GM18519 (cell line): ENCODE results near the gene TMEM94.
"Not testable (repeated sequence)": the region's sequence is repeated elsewhere in the genome, so short reads cannot be mapped to it uniquely, and the experiment has no call there.

ENCODE experiments used
- ATAC-seq: cut with Tn5 transposase; IDR thresholded peaks from one replicate; pipeline ENCODE4 v1.9.1; 2021; ENCODE audit warnings: mild to moderate bottlenecking, moderate library complexity; ENCODE audit not compliant: unreplicated experiment, low FRiP score

Gene TMEM94

DNA sequence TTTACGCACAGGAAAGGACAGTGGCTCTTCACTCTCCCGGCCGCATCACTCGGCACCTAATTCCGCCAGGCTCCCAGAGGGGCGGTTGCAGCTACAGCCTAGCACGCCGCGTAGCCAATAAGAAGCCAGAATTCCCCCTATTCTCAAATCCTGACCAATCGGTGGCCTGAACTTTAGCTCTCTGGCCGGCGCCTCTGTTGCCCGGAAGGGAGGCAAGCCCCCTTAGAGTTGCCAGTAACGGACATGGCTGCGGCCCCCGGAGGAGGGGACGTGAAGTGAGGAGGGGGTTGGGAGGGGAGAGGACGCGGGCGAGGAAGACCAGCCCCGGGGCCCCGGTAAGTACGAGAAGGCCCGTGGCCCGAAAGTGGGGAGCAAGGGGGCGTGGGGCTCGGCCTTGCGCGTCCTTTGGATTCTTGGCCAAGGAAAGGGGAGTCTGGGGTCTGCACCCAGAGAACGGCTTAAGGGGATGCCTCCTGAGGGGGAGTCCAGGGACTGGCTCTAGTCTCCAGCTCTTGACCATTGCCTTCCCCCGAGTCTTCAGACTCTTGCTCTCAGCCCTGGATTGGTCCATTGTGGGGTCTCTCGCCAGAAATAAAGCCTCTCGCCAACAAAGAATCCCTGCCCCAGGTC, at the start of gene TMEM94:
Gene TMEM94 (plus strand): TSS at position 219 of the 630 bp plus-strand sequence. CDS start 15,271 bp downstream, outside the sequence.
- ATAC-seq: peak; percentile 84

DNA sequence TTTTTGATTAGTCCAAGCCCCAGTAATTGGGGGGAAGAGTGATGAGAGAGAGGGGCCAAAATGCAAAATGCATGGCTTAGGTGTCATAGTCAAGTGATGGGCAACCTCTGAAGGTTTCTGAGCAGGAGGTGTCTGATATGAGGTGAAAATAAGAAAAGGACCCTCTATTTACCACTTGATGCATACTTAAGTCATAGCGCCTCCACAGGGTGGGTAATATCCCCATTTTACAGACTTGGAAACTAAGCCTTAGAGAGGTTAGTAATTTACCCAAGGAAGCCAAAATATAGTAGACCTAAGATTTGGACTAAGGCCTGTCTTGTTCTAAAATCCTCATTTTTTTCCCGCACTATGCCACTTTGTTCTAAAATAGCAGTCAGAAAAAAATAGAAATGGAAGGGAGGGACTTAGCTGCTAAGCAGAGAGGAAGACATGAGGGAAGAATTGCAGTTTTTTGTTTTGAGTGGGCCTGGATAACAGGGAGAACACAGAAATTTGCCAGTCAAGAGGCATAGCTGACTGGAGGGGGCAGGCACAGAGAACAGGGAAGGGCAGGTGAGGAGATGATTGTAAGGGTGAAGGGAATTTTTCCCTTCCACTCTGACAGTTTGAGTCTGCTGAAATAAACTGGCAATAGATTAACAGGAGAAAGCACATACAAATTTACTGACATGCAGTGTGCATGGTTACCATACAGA, 48.6 kb upstream of the TMEM94 start:
- ATAC-seq: no peak

DNA sequence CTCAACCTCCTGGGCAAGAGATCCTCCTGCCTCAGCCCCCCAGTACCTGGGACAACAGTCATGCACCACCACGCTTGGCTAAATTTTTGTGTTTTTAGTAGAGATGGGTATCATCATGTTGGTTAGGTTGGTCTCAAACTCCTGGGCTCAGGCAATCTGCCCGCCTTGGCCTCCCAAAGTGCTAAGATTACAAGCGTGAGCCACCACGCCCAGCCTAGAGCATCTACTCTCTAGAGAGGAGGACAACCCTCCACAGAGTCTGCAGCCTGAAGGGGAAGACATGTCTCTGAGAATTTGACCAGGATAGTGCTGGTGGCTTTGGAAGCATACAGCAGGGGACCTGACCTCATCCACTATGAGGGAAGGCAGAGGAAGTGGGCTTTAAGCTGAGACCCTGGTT, 46.3 kb upstream of the TMEM94 start:
- no peak for ATAC-seq

DNA sequence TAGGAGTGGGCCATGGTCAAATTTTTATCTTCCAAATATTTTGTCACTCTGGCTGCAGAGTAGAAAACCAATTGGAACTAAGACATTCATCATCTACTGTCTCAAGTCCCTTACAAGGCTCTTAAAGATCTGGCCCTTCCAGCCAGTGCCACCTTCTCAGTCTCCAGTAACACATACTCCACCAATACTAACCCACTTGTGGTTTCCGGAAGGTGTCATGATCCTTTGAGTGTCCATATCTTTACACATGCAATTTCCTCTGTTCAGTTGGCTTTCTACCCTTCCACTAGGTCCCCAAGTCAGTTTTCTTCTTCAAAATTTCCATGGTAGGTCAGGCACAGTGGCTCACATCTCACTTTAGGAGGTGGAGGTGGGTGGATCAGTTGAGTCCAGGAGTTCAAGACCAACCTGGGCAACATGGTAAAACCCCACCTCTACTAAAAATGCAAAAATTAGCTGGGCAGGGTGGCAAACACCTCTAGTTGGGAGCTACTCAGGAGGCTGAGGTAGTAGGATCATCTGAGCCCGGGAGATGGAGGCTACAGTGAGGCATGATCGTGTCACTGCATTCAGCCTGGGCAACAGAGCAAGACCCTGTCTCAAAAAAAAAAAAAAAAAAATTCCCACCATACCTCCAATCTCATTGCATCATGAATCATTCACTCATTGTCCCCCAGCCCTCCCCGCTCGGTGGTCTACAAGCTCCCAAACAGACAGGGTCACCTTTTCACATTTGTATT, 44.9 kb upstream of the TMEM94 start:
- ATAC-seq: no peak

DNA sequence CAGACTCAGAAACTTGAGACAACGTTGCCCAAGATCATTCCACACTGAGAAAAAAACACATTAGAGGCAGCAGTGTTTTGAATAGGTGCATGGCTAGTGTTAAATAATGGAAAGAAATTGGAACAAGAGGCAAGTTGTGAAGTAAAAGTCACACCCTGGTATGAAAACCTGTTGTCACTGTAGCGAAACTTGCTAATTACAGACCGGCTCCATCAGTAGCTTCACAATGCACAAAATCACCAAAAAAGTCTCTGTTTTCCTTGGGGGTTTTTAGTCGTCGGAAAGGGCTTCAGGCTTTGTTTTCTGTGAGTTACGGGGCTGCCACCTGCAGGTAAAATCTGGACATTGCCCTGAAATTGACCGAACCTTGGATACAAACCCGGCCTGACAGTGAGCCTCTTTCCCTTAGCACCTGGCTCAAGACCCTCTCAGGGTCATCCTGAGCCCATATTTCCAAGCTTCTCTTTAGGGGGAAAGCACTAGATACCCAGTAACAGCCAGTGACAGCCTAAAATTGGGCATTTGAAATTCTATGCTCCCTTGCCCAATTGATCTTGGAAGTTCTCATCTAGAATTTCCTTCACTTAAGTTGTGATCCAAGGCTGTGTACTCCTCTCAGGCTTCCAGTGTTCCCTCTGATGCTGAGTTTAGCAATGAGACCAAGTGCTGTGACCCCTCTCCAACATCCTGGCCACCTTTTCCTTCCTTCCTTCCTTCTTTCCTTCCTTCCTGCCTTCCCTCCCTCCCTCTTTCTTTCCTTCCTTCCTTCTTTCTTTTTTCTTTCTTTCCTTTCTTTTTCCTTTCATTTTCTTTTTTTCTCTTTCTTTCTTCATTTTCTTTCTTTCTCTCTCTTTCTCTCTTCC, 43.7 kb upstream of the TMEM94 start:
- no peak for ATAC-seq

DNA sequence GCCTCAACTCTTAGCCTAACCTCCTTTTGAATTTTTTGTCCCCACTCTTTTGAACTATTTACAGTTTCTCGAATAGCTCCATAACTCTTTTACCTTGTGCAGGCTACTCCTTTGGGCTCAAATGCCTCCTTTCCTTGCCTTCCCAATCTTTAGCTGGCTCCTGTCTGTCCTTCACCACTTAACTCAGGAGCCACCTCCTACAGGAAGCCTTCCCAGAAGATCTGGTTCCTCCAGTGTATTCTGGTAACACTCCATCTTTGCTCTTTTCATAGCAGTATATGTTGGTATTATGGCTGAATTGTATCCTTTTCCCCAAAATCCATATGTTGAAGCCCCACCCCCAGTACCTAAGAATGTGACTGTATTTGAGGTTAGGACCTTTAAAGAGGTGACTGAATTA, 41.9 kb upstream of the TMEM94 start:
- no peak for ATAC-seq

DNA sequence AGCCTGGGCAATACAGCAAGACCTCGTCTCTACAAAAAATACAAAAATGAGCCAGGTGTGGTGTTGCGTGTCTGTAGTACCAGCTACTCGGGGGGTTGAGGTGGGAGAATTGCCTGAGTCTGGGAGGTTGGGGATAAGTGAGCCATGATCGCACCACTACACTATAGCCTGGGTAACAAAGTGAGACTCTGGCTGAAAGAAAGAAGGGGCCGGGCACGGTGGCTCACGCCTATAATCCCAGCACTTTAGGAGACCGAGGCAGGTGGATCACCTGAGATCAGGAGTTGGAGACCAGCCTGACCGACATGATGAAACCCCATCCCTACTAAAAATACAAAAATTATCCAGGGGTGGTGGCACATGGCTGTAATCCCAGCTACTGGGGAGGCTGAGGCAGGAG, 40.4 kb upstream of the TMEM94 start:
- no peak for ATAC-seq

DNA sequence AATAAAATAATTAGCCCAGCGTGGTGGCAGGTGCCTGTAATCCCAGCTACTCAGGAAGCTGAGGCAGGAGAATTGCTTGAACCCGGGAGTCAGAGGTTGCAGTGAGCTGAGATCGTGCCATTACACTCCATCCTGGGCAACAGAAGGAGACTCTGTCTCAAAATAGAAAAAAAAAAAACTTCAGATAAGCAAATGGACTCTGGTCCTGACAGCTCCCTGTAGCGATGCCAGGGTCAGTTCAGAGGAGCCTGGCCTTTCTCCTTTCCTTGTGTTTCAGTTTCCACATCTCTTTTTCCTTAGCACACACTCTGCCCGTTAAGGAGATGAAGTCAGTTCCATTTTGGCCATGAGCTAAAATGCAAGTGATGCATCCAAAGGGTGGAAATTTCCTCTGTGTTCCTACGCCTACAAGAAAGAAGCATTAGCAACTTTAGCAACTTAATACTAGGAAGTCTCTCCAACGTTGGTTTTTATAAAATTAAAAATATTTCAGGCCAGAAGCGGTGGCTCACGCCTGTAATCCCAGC, 39.3 kb upstream of the TMEM94 start:
- ATAC-seq: no peak

DNA sequence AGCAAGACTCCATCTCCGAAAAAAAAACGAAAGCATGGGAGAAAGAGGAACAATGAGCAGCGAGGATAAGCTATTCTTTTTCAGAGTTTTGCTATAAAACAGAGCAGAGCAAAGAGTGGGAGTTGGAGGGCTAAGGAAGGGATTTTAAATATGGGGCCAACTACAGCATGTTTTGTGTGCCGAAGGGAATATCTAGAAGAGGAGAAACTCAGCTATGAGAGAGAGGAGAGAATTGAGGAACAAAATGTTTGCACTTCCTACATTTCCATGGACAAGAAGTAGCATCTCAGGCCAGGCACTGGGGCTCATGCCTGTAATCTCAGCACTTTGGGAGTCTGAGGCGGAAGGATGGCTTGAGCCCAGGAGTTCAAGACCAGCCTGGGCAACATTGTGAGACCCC, 37.9 kb upstream of the TMEM94 start:
- no peak for ATAC-seq

DNA sequence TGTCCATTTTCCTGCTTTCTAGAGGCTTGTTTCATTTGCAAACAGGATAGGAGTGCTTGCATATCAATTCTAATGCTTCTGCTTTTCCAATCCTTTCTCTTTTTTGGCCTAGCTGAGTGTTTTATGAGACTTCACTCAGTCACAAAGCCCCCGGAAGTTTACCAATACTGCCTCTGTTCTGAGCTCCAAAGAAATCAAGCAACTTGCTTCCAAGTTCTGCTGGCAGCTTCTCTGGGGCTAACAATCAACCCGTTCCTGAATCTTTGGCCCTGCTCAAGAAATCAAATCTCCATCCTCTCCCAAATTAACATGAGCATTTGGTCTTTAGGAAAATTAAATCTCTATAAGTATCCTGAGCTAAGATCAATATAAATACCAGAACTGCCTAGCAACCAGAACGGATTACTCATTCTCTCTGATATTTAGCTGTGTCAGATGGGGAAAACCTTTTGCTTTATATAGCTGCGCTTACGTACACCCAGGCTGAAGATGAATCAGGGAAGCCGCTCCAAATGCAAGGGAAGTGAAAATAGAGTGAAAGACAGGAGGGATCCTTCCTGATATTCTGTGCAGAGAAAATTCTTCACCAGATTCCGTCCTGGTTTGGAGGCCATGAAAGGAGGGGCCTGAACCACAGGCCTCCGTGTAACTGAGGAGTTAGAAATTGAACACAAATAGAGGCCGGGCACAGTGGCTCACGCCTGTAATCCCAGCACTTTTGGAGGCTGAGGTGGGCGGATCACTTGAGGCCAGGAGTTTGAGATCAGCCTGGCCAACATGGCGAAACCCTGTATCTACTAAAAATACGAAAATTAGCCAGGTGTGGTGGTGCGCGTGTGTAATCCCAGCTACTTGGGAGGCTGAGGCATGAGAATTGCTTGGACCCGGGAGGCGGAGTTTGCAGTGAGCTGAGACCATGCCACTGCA, 27.6 kb upstream of the TMEM94 start:
- no peak for ATAC-seq

DNA sequence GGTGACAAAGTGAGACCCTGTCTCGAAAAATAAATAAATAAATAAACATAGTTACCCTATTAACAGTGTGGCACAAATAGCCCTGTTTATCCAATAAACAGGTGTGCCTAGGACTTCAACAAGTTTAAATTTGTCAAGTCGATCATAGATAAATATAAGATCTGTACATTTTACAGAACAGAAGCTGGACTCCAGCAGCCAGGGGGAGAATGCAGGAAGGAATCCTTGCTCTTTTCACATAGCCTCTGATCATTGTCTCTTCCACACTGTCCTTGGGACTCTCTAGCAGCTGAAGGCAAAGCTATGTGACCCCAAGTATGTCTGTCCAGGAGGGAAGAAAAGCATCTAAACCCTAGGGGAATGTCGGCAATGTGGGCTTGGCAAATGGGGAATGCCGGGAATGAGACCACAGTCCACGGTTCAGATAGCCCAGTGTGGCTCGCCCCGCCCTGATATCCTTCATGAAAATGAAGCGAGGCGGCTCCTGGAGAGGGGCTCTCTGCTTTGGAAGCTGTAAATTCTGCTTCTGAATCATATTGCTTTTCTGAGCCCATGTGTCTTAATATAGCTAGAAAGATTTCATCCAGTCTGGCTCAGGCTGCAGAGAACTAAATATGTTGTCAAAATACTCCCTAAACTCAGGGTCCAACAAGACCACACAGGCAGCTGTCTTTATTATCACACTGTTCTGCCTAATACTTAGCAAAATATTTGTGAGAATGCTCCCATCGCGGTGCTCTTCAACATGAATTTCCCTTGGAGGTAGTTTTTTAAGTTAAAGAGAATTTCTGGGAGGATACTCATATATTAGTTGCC, 26.1 kb upstream of the TMEM94 start:
- no peak for ATAC-seq

DNA sequence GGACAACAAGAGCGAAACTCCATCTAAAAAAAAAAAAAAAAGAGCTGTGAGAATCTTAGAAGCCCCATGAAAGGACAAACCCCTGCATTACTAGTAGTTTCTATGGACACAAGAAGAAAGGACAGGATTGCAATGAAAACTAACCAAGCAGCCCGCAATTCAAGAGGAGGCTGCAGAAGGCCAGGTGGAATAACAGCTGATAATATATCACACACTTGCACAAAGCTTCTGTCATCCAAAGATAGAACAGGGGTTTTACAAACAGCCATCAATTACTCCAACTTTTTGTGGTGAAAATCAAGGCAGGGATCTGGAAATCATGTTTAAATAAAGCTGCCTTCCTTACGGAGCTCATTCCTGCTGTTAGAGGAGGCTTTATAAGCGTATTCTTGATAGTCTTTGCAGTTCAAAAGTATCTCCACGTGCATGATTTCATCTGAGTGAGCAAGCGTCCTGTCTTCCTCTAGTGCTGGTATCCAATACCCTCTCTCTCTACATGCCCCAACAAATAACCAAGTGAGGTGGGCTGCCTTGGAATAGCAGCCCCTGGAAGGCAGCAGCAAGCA, 23.1 kb upstream of the TMEM94 start:
- no peak for ATAC-seq

DNA sequence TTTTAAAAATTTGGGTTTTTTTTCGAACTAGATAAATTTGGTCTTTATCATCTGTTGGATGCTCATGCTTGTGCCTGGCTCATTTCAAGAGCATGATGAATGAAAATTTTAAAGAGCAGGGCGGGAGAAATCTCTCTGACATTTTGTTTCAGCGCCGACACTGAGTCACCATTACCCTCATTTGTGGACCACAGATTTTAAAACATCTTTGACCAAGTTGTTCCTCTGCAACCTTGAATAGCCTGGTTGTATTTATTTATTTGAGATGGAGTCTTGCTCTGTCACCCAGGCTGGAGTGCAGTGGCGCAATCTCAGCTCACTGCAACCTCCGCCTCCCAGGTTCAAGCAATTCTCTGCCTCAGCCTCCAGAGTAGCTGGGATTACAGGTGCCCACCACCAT, 22.0 kb upstream of the TMEM94 start:
- not testable (repeated sequence) for ATAC-seq

DNA sequence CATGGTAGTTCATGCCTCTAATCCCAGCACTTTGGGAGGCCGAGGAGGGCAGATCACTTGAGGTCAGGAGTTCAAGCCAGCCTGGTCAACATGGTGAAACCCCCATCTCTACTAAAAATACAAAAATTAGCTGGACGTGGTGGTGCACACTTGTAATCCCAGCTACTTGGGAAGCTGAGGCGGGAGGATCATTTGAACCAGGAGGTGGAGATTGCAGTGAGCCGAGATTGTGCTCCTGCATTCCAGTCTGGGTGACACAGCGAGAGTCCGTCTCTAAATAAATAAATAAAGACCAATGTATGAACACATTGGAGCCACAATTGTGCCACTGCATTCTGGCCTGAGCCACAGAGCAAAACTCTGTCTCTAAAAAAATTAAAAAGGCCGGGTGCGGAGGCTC, 19.0 kb upstream of the TMEM94 start:
- not testable (repeated sequence) for ATAC-seq

DNA sequence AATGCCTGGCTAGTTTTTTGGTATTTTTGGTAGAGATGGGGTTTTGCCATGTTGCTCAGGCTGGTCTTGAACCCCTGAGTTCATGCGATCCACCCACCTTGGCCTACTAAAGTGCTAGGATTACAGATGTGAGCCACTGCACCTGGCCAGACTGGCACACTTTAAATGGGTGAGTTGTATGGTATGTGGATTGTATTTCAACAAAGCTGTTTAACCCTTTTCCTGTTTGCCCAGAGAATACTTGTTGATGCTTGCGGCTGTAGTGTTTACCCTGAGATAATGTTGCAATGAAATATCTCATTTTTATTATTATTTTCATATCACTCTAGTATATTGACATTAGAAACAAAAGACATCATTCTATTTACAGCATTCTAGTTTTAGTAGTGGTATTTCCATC, 17.1 kb upstream of the TMEM94 start:
- no peak for ATAC-seq

DNA sequence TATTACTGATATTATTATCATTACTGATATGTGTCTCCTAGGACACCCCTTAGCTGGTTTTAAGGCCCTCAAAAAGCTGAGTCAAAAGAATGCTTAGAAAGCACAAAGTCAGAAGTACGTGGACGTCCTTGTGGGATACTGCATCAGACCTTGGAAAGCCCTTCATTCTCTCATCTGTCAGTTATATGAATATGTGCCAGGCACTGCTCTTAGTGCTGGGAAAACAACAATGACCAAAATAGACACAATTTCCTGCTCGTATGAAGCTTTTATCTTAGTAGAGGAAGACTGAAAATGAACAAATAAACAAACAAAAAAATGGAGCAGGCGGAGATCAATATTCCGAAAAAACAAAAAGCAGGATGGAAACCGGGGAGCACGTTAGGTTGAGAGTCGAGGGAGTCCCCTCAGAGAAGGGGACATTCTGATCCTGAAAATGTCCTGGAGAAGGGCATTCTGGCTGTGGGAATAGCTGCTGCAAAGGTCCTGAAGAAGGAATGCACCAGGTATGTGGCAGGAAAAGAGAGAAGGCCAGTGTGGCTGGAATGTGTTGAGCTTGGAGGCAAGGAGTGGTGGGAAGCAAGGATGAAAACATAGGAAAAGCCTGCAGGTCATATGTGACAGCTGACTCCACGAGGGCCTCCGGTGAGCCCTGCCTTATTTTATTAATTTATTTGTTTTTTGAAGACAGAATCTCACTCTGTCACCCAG, 15.5 kb upstream of the TMEM94 start:
- ATAC-seq: no peak

DNA sequence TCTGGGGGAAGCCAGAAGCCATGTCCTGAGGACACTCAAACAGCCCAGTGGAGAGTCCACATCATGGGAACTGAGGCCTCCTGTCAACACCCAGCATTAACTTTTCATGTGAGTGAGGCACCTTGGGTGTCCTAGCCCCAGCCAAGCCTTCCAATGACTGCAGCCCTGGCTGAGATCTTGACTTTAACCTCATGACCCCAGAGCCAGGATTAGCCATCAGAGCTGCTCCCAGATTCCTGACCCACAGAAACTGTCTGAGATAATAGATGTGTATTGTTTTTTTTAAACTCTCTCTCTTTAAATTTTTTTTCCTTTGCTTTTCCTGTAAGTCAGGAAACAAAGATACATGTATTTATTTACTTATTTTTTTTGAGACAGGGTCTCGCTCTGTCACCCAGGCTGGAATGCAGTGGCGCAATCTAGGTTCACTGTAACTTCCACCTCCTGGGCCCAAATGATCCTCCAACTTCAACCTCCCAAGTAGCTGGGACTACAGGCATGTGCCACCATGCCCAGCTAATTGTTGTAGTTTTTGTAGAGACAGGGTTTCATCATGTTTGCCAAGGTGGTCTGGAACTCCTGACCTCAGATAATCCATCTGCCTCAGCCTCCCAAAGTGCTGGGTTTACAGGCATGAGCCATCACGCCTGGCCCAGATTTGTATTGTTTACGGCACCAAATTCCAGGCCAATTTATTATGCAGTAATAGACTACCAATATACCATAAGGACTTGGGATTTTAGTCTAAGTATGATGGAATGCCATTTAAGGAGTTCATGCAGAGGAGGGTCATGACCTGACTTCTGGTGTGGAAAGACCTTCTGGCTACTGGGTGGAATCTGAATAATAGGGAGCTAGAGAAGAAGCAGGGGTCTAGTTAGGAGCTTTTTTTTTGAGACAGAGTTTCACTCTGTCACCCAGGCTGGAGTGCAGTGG, 14.0 kb upstream of the TMEM94 start:
- no peak for ATAC-seq
